GM23248 (cell line): ENCODE measurements around the gene ATP6V1B1. TPM values are rescaled to one million over a fixed set of nuclear protein-coding genes. Genes with fewer than 3 reads are reported as not detected.

Experiments used
- DNase-seq: peaks from one replicate; pipeline ENCODE4 v3.0.0-alpha.2; 2015
- H2AFZ ChIP-seq: fragments of 200-600 bp; sonication (generic); 2 replicates; pipeline ENCODE4 v1.6.1; 2016; ENCODE audit warnings: antibody characterized with exemption
- H3F3A ChIP-seq: fragments of 200-600 bp; sonication (generic); 2 replicates; pipeline ENCODE4 v1.6.1; 2016; ENCODE audit warnings: mild to moderate bottlenecking, antibody characterized with exemption, mixed run types; ENCODE audit not compliant: insufficient read depth
- H3K27ac ChIP-seq: fragments of 200-600 bp; sonication (generic); 2 replicates; pipeline ENCODE4 v1.5.1; 2016; ENCODE audit warnings: mild to moderate bottlenecking
- H3K27me3 ChIP-seq: fragments of 200-600 bp; sonication (generic); replicated peaks from 2 replicates; pipeline ENCODE4 v1.6.1; 2016; ENCODE audit warnings: mild to moderate bottlenecking; ENCODE audit not compliant: insufficient read depth
- H3K36me3 ChIP-seq: fragments of 200-600 bp; sonication (generic); 2 replicates; pipeline ENCODE4 v1.6.1; 2016; ENCODE audit warnings: low read depth, mild to moderate bottlenecking
- H3K4me1 ChIP-seq: fragments of 200-600 bp; sonication (generic); 2 replicates; pipeline ENCODE4 v1.6.1; 2016; ENCODE audit warnings: mild to moderate bottlenecking; ENCODE audit not compliant: insufficient read depth
- H3K4me2 ChIP-seq: fragments of 200-600 bp; sonication (generic); one replicate; pipeline ENCODE4 v1.6.1; 2016; ENCODE audit warnings: mild to moderate bottlenecking; ENCODE audit not compliant: unreplicated experiment
- H3K4me3 ChIP-seq: fragments of 200-600 bp; sonication (generic); 2 replicates; pipeline ENCODE4 v1.5.1; 2016; ENCODE audit warnings: mild to moderate bottlenecking
- H3K79me2 ChIP-seq: fragments of 200-600 bp; sonication (generic); 2 replicates; pipeline ENCODE4 v1.6.1; 2016; ENCODE audit warnings: mild to moderate bottlenecking; ENCODE audit not compliant: insufficient read depth
- H3K9ac ChIP-seq: fragments of 200-600 bp; sonication (generic); 2 replicates; pipeline ENCODE4 v1.6.1; 2016; ENCODE audit warnings: mild to moderate bottlenecking
- H3K9me2 ChIP-seq: fragments of 200-600 bp; sonication (generic); 2 replicates; pipeline ENCODE4 v1.6.1; 2016; ENCODE audit warnings: mixed run types, mild to moderate bottlenecking, moderate library complexity; ENCODE audit not compliant: insufficient read depth
- H3K9me3 ChIP-seq: fragments of 200-600 bp; sonication (generic); one replicate; pipeline ENCODE4 v1.6.1; 2017; ENCODE audit warnings: low read depth
- H4K20me1 ChIP-seq: fragments of 200-600 bp; sonication (generic); 2 replicates; pipeline ENCODE4 v1.6.0; 2016; ENCODE audit not compliant: insufficient read depth
- EZH2 ChIP-seq: fragments of 200-600 bp; sonication (generic); IDR thresholded peaks from 2 replicates; pipeline ENCODE4 v1.6.1; 2018; ENCODE audit warnings: antibody characterized with exemption, mild to moderate bottlenecking; ENCODE audit not compliant: insufficient read depth, poor library complexity, severe bottlenecking
- EZH2phosphoT487 ChIP-seq: fragments of 200-600 bp; sonication (generic); IDR thresholded peaks from 2 replicates; pipeline ENCODE4 v1.6.1; 2018; ENCODE audit warnings: antibody characterized with exemption, moderate library complexity, mild to moderate bottlenecking, low read depth; ENCODE audit not compliant: insufficient read depth
- WGBS, 2 experiments: methylation state at CpG; one replicate each; pipeline ENCODE4 v1.1.6; 2015 to 2017; ENCODE audit warnings: low lambda C conversion rate in 2 of 2, low coverage in 1 of 2; ENCODE audit errors: missing lambda C conversion rate in 2 of 2; 5-methylcytosine and 5-hydroxymethylcytosine counted together
- in situ Hi-C: fragments of 300-500 bp; cut with MboI; formaldehyde crosslinking; loops from 2 replicates; pipeline ENCODE4 v1.15.0; 2020
- polyA plus RNA-seq: library from polyadenylated mRNA; unstranded; fragments of >200 nt; fragmentation: Nextera tagmentation; extraction: Ambion mirVana; gene quantifications from 2 replicates; pipeline ENCODE4 v1.2.1, GENCODE V29; 2016
- total RNA-seq: library from RNA; depleted of rRNA; stranded (reverse); fragments of >200 nt; shearing (Covaris generic); gene quantifications from 2 replicates; pipeline ENCODE4 v1.2.3, GENCODE V29; 2014

ATP6V1B1 gene
- total and polyA plus RNA-seq, 2 experiments from 2014 or later, result 0.60 TPM; not detected in 1

- Histone ChIP-seq H3K9ac (no peak overlapping the region), H3K4me3 (no peak overlapping the region), H3F3A (no peaks in the 10 kb centered on the region), H3K27me3 (0 out of 2 replicates have a peak, but pooled peaks cover 3% of the 10 kb centered on the region), H3K9me3 (no peaks in the 10 kb centered on the region), H3K27ac (no peak overlapping the region), H3K4me2 (no peak overlapping the region), H3K36me3 (no peaks in the 10 kb centered on the region), H3K4me1 (peaks cover 3% of the 10 kb centered on the region; the same call in 1 of the 2 replicates), H3K9me2 (no peaks in the 10 kb centered on the region), H4K20me1 (no peaks in the 10 kb centered on the region), H3K79me2 (no peaks in the 10 kb centered on the region), H2AFZ (no peak overlapping the region)
- 23 to 31% methylated on average over 9 to 11 of the region's 11 CpGs for WGBS, 2 experiments
- DNase-seq, result no peak
- in situ Hi-C loops, result no loop called here
- TF ChIP-seq EZH2, result no peak
- TF ChIP-seq EZH2phosphoT487, result no peak
Observed at GRCh38 chr2:71001981-71002570, 66.4 kb downstream of the ATP6V1B1 start.

- H3K4me1 ChIP-seq, result peaks cover 3% of the 10 kb centered on the region; the same call in 1 of the 2 replicates
- no peak overlapping the region for H3K27ac ChIP-seq
- no peak overlapping the region for H3K4me2 ChIP-seq
- H4K20me1 ChIP-seq, result no peaks in the 10 kb centered on the region
- no peaks in the 10 kb centered on the region for H3K9me2 ChIP-seq
- no peak overlapping the region for H3K9ac ChIP-seq
- no peak for DNase-seq
- in situ Hi-C loops, result no loop called here
- H3K4me3 ChIP-seq, result no peak overlapping the region
- no peak overlapping the region for H2AFZ ChIP-seq
- 0 out of 2 replicates have a peak, but pooled peaks cover 3% of the 10 kb centered on the region for H3K27me3 ChIP-seq
- H3K9me3 ChIP-seq, result no peaks in the 10 kb centered on the region
- WGBS, 2 experiments, result 58 to 61% methylated on average over 6 of the region's 6 CpGs
- no peaks in the 10 kb centered on the region for H3K36me3 ChIP-seq
- TF ChIP-seq EZH2 (no peak), EZH2phosphoT487 (no peak)
- no peaks in the 10 kb centered on the region for H3F3A ChIP-seq
- H3K79me2 ChIP-seq, result no peaks in the 10 kb centered on the region
Observed at GRCh38 chr2:71003396-71003795, 67.7 kb downstream of the ATP6V1B1 start.

- no peak overlapping the region for H3K4me3 ChIP-seq
- peaks cover 3% of the 10 kb centered on the region; the same call in 1 of the 2 replicates for H3K4me1 ChIP-seq
- 0 out of 2 replicates have a peak, but pooled peaks cover 3% of the 10 kb centered on the region for H3K27me3 ChIP-seq
- H4K20me1 ChIP-seq, result no peaks in the 10 kb centered on the region
- no peak overlapping the region for H3K27ac ChIP-seq
- H3K9ac ChIP-seq, result no peak overlapping the region
- no peak for TF ChIP-seq EZH2phosphoT487
- no peak for TF ChIP-seq EZH2
- no peaks in the 10 kb centered on the region for H3K9me2 ChIP-seq
- 48 to 52% methylated on average over 11 of the region's 11 CpGs for WGBS, 2 experiments
- H2AFZ ChIP-seq, result no peak overlapping the region
- no peaks in the 10 kb centered on the region for H3K9me3 ChIP-seq
- H3K4me2 ChIP-seq, result no peak overlapping the region
- DNase-seq, result no peak
- H3K79me2 ChIP-seq, result no peaks in the 10 kb centered on the region
- no peaks in the 10 kb centered on the region for H3F3A ChIP-seq
- in situ Hi-C loops, result no loop called here
- no peaks in the 10 kb centered on the region for H3K36me3 ChIP-seq
Observed at GRCh38 chr2:71003966-71004755, 68.5 kb downstream of the ATP6V1B1 start.

- Histone ChIP-seq H3K27ac (no peak overlapping the region), H3K9me3 (no peaks in the 10 kb centered on the region), H3F3A (no peaks in the 10 kb centered on the region), H3K4me2 (no peak overlapping the region), H3K79me2 (no peaks in the 10 kb centered on the region), H4K20me1 (no peaks in the 10 kb centered on the region), H3K9me2 (no peaks in the 10 kb centered on the region), H3K9ac (no peak overlapping the region), H3K36me3 (no peaks in the 10 kb centered on the region), H2AFZ (no peak overlapping the region), H3K4me1 (peaks cover 3% of the 10 kb centered on the region; the same call in 1 of the 2 replicates), H3K4me3 (no peak overlapping the region), H3K27me3 (0 out of 2 replicates have a peak, but pooled peaks cover 3% of the 10 kb centered on the region)
- no peak for DNase-seq
- TF ChIP-seq EZH2phosphoT487 (no peak), EZH2 (no peak)
- whole genome bisulfite sequencing, 2 experiments, result 53 to 57% methylated on average over 6 of the region's 6 CpGs
- in situ Hi-C loops, result no loop called here
Observed at GRCh38 chr2:71004857-71005256, 69.2 kb downstream of the ATP6V1B1 start.
